Liver (tissue), 9 donors: ENCODE results near the gene THSD7B. TPM values are rescaled to one million over a fixed set of nuclear protein-coding genes. Genes with fewer than 3 reads are reported as not detected.

Source experiments
- DNase-seq: peaks from one replicate; pipeline ENCODE4 v3.0.0-alpha.2; 2017; ENCODE audit warnings: low spot score
- H3K27ac ChIP-seq, 2 donors: one replicate each; pipeline ENCODE4 v1.7.0; 2013; ENCODE audit warnings: inconsistent platforms in 2 of 2, low read length in 2 of 2, control low read depth in 1 of 2, low read depth in 1 of 2, mild to moderate bottlenecking in 1 of 2
- H3K27me3 ChIP-seq, 4 donors: one replicate each; pipeline versions ENCODE4 v1.6.1 to v1.7.0; 2013; ENCODE audit warnings: low read length in 3 of 4, inconsistent platforms in 1 of 4, mild to moderate bottlenecking in 1 of 4, moderate library complexity in 1 of 4; ENCODE audit not compliant: control insufficient read depth in 4 of 4, insufficient read depth in 4 of 4
- H3K36me3 ChIP-seq, 4 donors: one replicate each; pipeline versions ENCODE4 v1.6.1 to v1.7.0; 2013; ENCODE audit warnings: low read length in 3 of 4, mild to moderate bottlenecking in 3 of 4, low read depth in 1 of 4, moderate library complexity in 1 of 4; ENCODE audit not compliant: control insufficient read depth in 4 of 4, insufficient read depth in 3 of 4
- H3K4me1 ChIP-seq, 4 donors: one replicate each; pipeline versions ENCODE4 v1.6.1 to v1.7.0; 2013; ENCODE audit warnings: low read length in 3 of 4, mild to moderate bottlenecking in 3 of 4, moderate library complexity in 1 of 4; ENCODE audit not compliant: control insufficient read depth in 4 of 4, insufficient read depth in 4 of 4
- H3K4me3 ChIP-seq, 3 donors: one replicate each; pipeline versions ENCODE4 v1.6.1 to v1.7.0; 2013; ENCODE audit warnings: low read length in 3 of 3, control low read depth in 1 of 3, low read depth in 1 of 3, mild to moderate bottlenecking in 1 of 3
- H3K9ac ChIP-seq, 2 donors: one replicate each; pipeline ENCODE4 v1.7.0; 2013; ENCODE audit warnings: low read length in 2 of 2, mild to moderate bottlenecking in 2 of 2, moderate library complexity in 2 of 2, control low read depth in 1 of 2, low read depth in 1 of 2
- H3K9me3 ChIP-seq, 4 donors: one replicate each; pipeline versions ENCODE4 v1.6.1 to v1.7.0; 2013; ENCODE audit warnings: low read length in 3 of 4; ENCODE audit not compliant: control insufficient read depth in 4 of 4
- EGR1 ChIP-seq, 2 donors: IDR thresholded peaks; 2 replicates each; pipeline ENCODE4 v1.6.1; 2016 to 2018; ENCODE audit warnings: antibody characterized with exemption in 2 of 2, low read depth in 2 of 2
- FOXA1 ChIP-seq: IDR thresholded peaks from 2 replicates; pipeline ENCODE4 v1.6.1; 2016; ENCODE audit warnings: antibody characterized with exemption
- HNF4A ChIP-seq, 2 donors: conservative IDR thresholded peaks; 2 replicates each; pipeline ENCODE4 v1.6.1; 2016; ENCODE audit warnings: antibody characterized with exemption in 2 of 2, mild to moderate bottlenecking in 2 of 2
- JUND ChIP-seq, 2 donors: IDR thresholded peaks; 2 replicates each; pipeline ENCODE4 v1.6.1; 2016; ENCODE audit warnings: antibody characterized with exemption in 2 of 2
- MAX ChIP-seq: IDR thresholded peaks from 2 replicates; pipeline ENCODE4 v1.6.1; 2016; ENCODE audit warnings: antibody characterized with exemption
- REST ChIP-seq: IDR thresholded peaks from 2 replicates; pipeline ENCODE4 v1.6.1; 2016; ENCODE audit warnings: antibody characterized with exemption, mild to moderate bottlenecking
- RXRA ChIP-seq, 2 donors: IDR thresholded peaks; 2 replicates each; pipeline ENCODE4 v1.6.1; 2017 to 2018; ENCODE audit warnings: antibody characterized with exemption in 2 of 2, mild to moderate bottlenecking in 1 of 2
- SP1 ChIP-seq: IDR thresholded peaks from 2 replicates; pipeline ENCODE4 v1.6.1; 2018; ENCODE audit warnings: antibody characterized with exemption, mild to moderate bottlenecking
- TAF1 ChIP-seq: conservative IDR thresholded peaks from 2 replicates; pipeline ENCODE4 v1.6.1; 2016; ENCODE audit warnings: antibody characterized with exemption, mild to moderate bottlenecking
- YY1 ChIP-seq: IDR thresholded peaks from 2 replicates; pipeline ENCODE4 v1.6.1; 2016; ENCODE audit warnings: antibody characterized with exemption, mild to moderate bottlenecking
- ZBTB33 ChIP-seq: IDR thresholded peaks from 2 replicates; pipeline ENCODE4 v1.6.1; 2016; ENCODE audit warnings: antibody characterized with exemption
- WGBS: extraction: QIAGEN DNeasy Blood & Tissue Kit; methylation state at CpG from one replicate; pipeline ENCODE4 v1.1.7; 2013; 5-methylcytosine and 5-hydroxymethylcytosine counted together
- polyA plus RNA-seq, 2 donors: library from polyadenylated mRNA; stranded (reverse) in 1 of 2; unstranded in 1 of 2; fragments of 200-250 nt in 1 of 2; fragments of >200 nt in 1 of 2; fragmentation: Nextera tagmentation in 1 of 2; extraction: Ambion mirVana in 1 of 2; gene quantifications; one replicate each; pipeline versions ENCODE4 v1.2.1 to v1.2.3, GENCODE V29; 2013 to 2015
- total RNA-seq, 2 donors: library from RNA; depleted of rRNA; stranded (reverse); fragments of >200 nt; gene quantifications; one replicate each; pipeline ENCODE4 v1.2.3, GENCODE V29; 2014
- TF ChIP-seq, protein P1 (sequence below): fragments of 150-350 bp; IDR thresholded peaks from 2 replicates; pipeline ENCODE4 v1.5.1; 2017; ENCODE audit warnings: improper control_type of control experiment, low read depth, low read length; ENCODE audit not compliant: missing input control
- TF ChIP-seq, protein P2 (sequence below): IDR thresholded peaks from 2 replicates; pipeline ENCODE4 v1.6.1; 2016; ENCODE audit warnings: antibody characterized with exemption
- donor health status: healthy.
- donor health status: healthy.
- donor health status: healthy.
- donor health status: healthy.
- donor health status: healthy.

THSD7B gene
- total and polyA plus RNA-seq, 4 donors: 0.01 to 0.75 (median 0.42) TPM; not detected in 1

GRCh38 chr2:137231628-137232027, 466.3 kb downstream of the THSD7B start (continued):
- TF ChIP-seq ZBTB33 (no peak), EGR1 (IDR thresholded peaks at IDR 0.05; ENCODE audit: low read depth in 2 of 2) (no peak), TAF1 (no peak)

GRCh38 chr2:137232076-137232475, 466.7 kb downstream of the THSD7B start:
- no peak for DNase-seq
- H3K9ac ChIP-seq: no peak overlapping the region

DNA sequence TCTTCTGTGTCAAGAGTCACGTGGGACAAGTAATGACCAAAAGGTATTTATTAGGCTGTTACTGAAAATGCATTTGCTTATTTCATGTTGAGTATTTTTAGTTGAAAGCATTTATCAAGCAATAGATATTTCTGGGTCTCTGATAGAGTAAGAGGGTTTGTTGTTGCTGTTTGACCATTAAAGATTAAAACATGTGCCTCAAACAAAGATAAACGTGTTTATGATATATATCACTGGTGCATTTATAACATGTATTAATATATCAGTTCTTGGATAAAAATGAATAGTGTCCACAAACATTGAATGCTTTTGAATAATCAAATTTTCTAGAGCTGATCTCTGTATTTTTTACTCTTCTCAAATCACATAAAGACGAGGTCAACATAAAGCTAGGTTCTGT, 467.7 kb downstream of the THSD7B start:
- no peaks in the 10 kb centered on the region for H3K27me3 ChIP-seq
- H3K27ac ChIP-seq: no peak overlapping the region
- no peaks in the 10 kb centered on the region for H3K4me1 ChIP-seq
- no peak for DNase-seq
- 79% methylated on average over 3 of the region's 3 CpGs for whole genome bisulfite sequencing
- H3K9me3 ChIP-seq: no peaks in the 10 kb centered on the region
- H3K36me3 ChIP-seq: no peaks in the 10 kb centered on the region
- no peak for TF ChIP-seq JUND (IDR thresholded peaks at IDR 0.05)
- no peak for TF ChIP-seq SP1
- no peak for TF ChIP-seq RXRA (IDR thresholded peaks at IDR 0.05)
- TF ChIP-seq, protein P1, sequence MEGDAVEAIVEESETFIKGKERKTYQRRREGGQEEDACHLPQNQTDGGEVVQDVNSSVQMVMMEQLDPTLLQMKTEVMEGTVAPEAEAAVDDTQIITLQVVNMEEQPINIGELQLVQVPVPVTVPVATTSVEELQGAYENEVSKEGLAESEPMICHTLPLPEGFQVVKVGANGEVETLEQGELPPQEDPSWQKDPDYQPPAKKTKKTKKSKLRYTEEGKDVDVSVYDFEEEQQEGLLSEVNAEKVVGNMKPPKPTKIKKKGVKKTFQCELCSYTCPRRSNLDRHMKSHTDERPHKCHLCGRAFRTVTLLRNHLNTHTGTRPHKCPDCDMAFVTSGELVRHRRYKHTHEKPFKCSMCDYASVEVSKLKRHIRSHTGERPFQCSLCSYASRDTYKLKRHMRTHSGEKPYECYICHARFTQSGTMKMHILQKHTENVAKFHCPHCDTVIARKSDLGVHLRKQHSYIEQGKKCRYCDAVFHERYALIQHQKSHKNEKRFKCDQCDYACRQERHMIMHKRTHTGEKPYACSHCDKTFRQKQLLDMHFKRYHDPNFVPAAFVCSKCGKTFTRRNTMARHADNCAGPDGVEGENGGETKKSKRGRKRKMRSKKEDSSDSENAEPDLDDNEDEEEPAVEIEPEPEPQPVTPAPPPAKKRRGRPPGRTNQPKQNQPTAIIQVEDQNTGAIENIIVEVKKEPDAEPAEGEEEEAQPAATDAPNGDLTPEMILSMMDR: no peak
- TF ChIP-seq FOXA1: no peak
- no peak for TF ChIP-seq TAF1
- TF ChIP-seq HNF4A (conservative IDR thresholded peaks at IDR 0.05): no peak
- no peak for TF ChIP-seq MAX
- TF ChIP-seq EGR1 (IDR thresholded peaks at IDR 0.05; ENCODE audit: low read depth in 2 of 2): no peak
- TF ChIP-seq YY1: no peak
- TF ChIP-seq, protein P2, sequence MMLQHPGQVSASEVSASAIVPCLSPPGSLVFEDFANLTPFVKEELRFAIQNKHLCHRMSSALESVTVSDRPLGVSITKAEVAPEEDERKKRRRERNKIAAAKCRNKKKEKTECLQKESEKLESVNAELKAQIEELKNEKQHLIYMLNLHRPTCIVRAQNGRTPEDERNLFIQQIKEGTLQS: no peak
- TF ChIP-seq REST: no peak
- H3K4me3 ChIP-seq: no peak overlapping the region
- H3K9ac ChIP-seq: no peak overlapping the region

More at GRCh38 chr2:137232076-137232475, 466.7 kb downstream of the THSD7B start:
- Histone ChIP-seq H3K27ac (no peak overlapping the region), H3K9me3 (no peaks in the 10 kb centered on the region), H3K27me3 (no peaks in the 10 kb centered on the region), H3K4me1 (no peaks in the 10 kb centered on the region), H3K4me3 (no peak overlapping the region), H3K36me3 (no peaks in the 10 kb centered on the region)
- WGBS: 84% methylated on average over 2 of the region's 2 CpGs
- TF ChIP-seq EGR1 (IDR thresholded peaks at IDR 0.05; ENCODE audit: low read depth in 2 of 2) (no peak), TAF1 (no peak)
